ENCODE data around the gene CD300LG.

DNA sequence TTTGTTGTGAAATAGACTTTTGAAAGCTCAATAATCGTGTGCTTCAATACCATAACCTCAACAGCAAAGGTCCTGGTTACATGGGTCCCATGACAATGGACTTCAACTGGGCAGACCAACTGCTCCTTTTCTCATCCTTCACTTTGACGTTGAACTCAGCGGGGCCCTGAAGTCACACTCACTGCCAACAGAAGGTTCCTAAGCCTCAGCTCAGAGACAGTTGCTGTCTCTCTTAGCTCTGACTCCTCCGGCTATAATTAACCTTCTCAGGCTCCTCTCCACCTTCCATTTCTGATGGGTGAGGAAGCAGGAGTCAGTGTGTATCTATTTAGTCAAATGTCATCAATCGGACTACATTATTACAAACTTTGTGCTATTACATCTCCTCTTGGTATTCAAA is 37.9 kb upstream of the CD300LG start:
- TF ChIP-seq ISL1 (CRISPR knock-in tag; IDR thresholded peaks at IDR 0.05) (no peak), SNAI2 (CRISPR knock-in tag; IDR thresholded peaks at IDR 0.05) (no peak), ZC3H10 (CRISPR knock-in tag; IDR thresholded peaks at IDR 0.05) (no peak)

Data from SK-N-SH treated with all-trans-retinoic acid at 6 μM for 48 hours (cell line).